CD4-positive, alpha-beta T cell treated with Interleukin-17A for 4 hours (primary cell): ENCODE data around the gene TLDC2.
"Not testable (repeated sequence)": the region's sequence is repeated elsewhere in the genome, so short reads cannot be mapped to it uniquely, and the experiment has no call there.

ENCODE experiments used
- DNase-seq: peaks from one replicate; pipeline ENCODE4 v3.0.0-alpha.2; 2020; ENCODE audit warnings: mixed read lengths

Gene TLDC2

DNA sequence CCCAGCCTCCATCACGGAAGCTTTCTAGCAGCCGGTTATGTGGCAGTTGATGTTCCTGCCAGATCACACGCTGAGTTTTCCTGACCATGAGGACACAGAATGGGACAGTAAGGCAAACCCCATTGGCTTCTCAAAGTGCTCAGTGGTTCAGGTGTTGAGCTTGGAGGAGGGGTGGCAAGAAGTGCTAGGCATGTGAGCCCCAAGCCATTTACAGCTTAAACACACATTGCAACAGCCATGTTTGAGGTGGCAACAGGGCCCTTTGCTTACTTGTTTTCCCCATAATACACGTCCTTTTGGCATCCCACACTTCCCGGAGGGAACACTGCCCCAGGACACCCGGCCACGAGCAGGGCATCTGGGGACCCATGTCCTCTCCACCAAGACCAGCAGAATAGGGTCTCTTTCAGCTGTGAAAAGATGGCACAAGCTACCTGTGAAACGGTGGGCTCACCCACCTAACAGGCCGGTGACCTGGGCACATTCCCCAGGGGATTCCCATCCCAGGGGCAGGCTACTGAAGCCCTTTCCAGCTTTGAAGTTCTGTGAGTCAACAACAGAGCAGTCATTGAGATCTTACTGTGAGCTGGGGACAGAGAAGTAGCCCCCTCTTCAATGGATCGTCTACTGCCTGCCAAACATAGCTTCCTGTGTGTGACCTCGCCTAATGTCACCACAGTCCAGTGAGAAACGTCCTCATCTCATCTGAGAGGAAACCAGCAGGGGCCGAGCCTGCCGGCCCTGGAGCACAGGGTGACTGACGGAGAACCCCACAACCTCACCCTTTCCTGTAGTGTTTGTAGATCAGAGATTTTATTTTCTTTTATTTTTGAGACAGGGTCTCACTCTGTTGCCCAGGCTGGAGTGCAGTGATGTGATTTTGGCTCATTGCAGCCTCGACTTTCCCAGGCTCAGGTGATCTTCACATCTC lies 4.0 kb upstream of the TLDC2 start:
- DNase-seq: no peak

DNA sequence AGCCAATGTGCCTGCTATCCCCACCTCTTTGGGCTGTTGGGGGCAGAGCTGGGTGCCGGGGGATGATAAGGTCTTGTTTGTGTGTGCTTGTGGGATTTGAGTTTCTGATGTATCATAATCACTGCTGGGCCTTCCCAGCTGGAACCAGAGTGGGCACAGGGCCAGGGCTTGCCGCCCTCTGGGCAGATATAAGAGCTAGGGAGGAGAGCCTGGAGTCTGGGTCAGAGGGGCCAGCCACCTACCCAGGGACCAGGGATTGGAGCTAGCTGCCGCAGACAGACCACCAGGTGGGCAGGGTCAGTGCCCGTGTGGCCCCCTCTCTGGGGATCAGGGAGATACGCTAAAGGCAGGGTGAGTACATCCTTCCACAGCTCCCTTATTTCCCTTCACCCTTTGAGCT lies 3.1 kb upstream of the TLDC2 start:
- DNase-seq: no peak

DNA sequence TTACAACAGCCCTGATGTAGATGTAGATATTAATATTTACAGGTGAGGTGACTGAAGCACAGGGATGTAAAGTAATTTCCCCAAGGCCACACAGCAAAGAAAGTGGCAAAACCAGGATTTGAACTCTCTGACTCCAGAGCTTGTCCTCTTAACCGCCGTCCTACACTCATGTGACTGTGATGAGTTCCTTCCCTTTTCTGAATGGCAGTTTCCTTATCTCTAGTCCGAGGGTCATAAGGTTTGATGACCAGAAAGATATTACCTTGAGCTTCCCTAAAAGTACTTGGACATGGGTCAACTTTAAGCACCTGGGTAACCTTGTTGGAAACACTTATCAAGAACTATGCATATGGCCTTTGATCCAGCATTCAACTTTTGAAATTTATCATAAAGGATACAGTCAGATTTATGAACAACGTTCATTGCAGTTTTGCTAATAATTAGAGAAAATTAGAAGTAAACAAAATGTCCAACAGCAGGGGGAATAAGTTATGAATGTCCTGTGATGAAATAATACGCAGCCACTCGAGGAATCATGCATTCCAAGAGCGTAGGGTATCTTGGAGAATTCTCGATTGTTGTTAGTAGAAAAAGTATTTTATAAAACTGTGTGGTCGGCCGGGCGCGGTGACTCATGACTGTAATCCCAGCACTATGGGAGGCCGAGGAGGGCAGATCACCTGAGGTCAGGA lies 2.3 kb upstream of the TLDC2 start:
- no peak for DNase-seq

DNA sequence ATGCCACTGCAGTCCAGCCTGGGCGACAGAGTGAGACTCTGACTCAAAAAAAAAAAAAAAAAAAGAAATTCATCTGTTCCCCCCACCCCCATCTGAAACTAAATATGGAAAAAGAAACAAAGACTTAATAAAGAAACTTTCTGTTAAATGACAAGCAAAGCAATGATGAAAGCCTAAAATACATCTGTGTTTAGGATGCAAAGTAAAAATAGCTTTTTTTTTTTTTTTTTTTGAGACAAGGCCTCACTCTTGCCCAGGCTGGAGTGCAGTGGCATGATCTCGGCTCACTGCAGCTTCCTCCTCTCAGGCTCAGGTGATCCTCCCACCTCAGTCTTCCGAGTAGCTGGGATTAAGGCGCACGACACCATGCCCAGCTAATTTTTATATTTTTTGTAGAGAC lies 845 bp upstream of the TLDC2 start:
- not testable (repeated sequence) for DNase-seq

DNA sequence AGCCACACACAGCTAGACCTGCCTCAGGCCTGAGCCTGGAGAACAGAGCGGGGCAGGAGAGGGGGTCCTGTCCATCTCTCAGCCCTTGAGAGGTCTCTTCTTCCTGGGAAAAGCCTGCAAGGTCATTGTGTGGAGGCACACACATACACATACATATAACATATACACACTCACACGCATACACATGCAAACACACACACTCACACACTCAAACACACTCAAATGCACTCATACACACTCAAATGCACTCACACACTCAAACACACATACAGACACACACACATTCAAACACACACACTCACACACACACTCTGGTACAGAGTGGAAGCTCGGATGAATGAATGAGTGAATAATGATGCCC lies 515 bp downstream of the TLDC2 start:
- no peak for DNase-seq

DNA sequence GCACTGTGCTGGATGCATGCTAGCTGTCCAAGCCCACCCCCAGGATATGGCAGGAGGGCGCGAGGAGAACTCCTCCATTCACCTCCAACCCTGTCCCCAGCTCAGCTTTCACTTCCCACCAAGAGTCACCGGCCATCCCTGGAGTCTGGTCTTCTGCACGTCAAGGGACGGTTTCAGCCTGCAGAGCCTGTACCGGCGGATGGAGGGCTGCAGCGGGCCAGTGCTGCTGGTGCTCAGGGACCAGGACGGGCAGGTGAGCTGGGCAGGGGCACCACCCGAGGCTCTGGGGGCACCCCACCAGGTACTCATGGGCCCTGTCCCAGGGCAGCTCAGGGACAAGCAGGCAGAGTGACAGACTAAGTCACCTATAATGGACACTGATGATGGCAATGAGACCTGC lies 3.0 kb downstream of the TLDC2 start:
- DNase-seq: no peak

DNA sequence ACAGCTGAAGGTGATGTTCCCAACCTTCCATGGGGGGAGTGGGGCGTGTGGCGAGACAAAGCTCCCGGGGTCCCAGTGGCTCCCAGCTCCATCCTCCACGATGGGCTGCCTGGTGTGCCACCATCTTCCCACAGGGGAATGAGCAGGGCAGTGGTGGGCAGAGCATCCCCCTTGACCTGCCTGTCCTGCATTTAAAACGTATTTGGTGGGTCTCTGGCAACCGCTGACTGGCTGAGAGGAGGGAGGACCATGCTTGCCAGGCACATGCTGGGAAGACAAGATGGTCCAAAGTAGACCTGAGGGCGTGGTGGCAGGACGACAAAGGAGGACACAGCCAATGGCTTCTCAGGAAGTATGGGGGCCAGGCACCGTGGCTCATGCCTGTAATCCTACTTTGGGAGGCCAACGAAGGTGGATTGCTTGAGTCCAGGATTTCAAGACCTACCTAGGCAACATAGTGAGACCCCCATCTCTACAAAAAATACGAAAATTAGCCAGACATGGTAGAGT lies 4.9 kb downstream of the TLDC2 start:
- no peak for DNase-seq

DNA sequence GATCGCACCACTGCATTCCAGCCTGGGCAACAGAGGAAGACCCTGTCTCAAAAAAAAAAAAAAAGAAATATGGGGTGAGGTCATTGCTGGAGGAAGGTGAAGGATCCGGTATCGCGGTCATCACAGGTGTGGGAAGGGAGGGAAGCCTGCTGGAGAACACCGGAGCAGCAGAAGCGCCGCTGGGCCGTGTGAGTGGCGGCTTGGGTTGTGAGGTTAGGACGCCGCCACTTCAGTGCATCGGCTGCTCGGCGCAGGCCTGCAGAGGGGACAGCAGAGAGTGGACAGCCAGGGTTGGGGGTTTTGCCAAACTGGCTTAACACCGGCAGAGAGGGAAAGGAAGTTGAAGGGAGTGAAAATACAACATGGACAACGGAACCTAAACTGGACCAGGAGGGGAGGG lies 5.4 kb downstream of the TLDC2 start:
- no peak for DNase-seq

DNA sequence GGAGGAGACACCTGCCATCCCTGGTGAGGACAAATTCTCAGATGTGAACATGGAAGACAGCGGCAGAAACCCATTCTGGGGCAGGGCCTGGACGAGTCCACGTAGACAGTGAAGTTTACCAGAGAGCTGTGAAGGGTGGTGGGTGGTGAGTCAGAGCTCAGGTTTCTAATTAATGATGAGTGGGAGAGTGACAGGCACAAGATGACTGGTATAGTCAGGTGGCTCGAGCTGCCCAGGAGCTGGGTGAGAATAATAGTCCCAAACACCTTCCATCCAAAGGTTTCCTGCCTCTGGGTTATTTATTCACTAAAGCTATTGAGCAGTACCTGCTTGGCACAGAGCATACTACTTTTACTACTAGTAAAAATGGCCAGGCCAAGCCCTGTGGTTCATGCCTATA lies 6.0 kb downstream of the TLDC2 start:
- no peak for DNase-seq

DNA sequence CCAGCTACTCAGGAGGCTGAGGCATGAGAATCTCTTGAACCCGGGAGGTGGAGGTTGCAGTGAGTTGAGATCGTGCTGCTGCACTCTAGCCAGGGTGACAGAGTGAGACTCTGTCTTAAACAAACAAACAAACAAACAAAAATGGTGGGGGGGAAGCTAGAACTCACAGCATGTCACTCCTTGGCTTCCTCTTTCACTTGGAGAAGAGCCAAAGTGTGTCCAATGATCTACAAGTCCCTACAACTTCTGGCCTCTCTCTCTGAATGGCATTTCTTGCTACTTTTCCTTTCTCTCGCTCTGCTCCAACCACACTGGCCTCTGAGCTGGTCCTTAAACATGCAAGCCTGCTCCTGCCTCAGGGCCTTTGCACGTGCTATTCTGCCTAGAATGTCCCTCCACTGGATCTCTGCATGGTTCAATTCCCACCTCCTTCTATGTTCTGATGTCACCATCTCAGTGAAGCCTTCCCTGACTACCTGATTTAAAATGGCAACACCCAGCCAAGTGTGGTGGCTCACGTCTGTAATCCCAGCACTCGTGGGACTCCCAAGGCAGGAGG lies 8.1 kb downstream of the TLDC2 start:
- DNase-seq: no peak

DNA sequence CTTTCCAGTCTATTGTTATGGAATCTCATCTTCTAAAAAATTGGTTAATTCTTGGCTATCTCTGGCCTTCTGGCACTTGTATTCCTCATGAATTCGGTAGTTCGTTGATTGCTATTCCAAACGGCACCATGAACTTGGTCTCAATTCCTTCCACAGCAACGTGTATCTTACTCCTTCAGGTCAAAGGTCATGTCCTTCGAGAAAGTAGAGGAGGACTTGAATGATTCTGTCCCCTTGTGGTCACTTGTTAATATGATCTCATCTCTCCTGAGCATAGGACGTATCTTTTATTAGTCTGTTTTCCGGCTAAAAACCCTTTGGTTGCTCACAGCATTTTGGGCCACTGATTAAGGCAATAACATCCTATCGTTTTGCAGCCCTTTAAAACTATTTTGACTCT lies 9.4 kb downstream of the TLDC2 start:
- DNase-seq: no peak

DNA sequence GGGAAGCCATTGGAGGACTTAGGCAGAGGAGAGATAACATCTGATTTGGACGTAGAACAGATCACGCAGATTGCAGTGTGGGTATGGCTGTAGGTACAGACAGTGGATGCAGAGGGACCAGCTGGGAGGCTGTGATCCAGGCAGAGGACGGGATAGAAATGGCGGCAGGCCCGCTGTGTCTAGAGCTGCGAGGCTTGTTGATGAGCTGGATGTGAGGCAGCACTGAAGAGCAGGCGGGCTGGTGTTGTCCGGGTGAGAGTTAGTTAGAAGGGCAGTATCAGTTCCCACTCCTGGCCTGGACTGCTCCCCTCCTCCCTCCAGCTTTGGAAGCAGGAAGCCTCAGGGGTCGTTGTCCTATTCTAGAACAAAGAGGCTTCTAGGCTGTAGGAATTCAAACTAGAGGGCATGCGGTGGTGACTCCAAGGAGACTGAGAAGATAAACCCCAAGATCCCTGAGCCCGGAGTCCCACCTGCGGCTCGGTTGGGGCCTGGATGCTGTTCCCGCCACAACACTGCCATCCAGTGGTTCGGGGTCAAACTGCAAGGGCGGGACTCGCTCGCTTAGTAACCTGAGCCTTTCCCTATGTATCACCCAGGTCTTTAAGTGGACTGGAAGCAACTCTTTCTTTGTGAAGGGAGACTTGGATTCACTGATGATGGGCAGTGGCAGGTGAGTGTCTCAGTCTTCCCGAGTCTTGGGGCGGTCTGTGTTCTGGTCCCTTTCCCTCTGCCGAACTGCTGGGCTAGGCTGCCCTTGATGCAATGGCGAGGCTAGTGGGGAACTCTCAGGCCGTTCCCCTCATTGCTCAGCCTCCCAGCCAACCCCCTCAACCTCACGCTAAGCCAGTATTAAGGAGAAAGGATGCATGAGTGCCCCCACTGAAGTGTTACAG lies 11.2 kb downstream of the TLDC2 start:
- peak; percentile 85 for DNase-seq

DNA sequence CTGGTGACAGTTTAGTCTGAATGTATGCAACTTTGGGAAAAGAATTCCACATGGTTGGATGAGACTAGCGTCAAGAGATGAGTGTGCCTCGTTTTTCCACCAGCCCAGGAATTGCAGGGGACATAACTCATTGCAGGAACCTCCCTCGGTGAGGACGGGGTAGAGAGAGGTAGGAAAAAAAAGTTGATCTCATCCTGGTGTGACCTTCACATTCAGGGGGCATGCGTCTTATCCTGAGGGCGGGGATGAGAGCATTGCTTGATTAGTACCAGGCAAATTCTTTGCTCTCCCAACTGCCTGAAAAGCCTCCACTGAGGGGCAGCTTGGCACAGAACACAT lies 11.8 kb downstream of the TLDC2 start:
- DNase-seq: no peak

DNA sequence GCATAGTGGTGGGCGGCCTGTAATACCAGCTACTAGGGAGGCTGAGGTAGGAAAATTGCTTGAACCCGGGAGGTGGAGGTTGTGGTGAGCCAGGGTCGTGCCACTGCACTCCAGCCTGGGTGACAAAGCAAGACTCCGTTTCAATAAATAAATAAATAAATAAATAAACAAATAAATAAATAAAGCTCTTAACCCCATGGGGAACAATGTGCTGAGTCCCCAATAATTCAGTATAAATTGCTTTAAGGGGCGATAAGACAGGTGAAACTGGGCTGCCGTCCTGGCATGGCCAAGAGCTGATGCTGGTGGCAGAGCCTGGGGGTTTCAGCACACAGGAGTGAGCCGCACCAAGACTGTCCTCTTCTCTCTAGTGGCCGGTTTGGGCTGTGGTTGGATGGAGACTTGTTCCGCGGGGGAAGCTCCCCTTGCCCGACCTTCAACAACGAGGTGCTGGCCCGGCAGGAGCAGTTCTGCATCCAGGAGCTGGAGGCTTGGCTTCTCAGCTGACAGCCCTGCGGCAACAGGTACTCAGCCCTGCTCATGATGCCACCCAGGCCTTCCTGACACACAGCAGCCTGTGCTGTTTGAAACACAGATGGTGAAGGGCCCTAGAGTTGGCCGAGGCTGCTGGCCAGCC lies 13.1 kb downstream of the TLDC2 start:
- DNase-seq: no peak

DNA sequence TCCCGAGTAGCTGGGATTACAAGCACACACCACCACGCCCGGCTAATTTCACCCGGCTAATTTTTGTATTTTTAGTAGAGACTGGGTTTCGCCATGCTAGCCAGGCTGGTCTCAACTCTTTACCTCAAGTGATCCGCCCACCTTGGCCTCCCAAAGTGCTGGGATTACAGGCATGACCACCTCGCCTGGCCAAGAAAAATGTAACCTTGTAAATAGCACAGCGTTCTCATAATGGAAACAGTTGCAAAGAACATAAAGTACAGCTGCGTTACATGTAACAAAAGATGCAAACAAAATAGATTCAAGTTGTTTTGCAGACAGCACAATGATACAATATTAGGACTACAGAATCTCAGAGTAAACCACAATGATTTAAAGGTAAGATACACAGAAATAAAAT lies 14.6 kb downstream of the TLDC2 start:
- DNase-seq: no peak

DNA sequence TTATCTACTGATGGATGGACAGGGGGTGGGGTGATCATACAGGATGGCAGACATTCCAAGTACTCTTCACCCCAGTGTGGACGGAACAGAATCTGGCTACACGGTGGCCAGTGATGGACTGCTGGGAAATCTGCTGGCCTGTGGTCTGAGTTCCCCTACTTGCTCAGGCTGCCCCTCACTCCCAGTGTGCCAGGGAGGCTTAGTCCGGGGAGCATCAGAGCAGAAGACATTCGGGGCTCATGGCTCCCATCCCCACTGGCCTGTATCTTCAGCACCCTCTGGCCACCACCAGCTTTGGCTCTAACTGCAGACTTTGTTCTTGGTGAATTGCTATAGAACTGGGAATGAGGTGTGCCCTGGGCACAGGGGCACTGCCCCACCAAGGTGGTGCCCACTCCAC lies 15.3 kb downstream of the TLDC2 start:
- DNase-seq: no peak

DNA sequence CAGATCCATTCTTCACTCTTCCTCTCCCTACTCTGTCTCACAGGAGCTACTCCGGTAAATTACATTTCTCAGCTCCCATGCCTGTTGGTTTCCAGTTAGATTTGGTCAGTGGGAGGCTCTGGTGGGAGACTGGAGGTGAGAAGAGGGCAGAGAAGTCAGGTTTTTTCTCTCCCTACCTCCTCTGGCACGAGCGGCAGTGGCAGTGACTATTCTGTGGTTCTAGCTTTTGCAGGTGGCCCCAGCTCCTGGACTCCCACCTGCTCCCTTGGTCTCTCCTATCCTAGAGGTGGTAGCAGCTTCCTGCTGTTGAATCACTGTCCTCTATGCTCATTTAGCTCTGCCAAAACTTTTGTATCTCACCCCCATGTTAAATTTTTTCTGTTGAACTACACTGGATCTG lies 17.9 kb downstream of the TLDC2 start:
- no peak for DNase-seq

DNA sequence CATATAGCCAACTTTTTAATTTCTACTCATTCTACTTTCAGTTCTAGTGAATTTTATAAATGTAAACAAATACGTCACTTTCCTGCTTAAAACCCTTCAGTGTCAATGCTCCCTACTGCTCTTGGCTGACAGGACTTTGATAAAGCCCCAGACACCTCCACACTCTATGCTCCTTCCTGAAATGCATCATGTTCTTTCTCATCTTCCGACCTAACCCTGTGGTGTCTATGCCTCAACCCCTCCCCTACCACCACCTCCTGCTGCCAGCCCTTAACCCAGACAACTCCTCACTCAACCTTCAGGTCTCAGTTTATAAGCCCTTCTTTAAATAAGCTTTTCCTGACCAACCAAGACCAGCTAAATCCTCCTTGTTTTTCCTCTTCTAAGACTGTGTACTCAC lies 19.1 kb downstream of the TLDC2 start:
- DNase-seq: no peak

DNA sequence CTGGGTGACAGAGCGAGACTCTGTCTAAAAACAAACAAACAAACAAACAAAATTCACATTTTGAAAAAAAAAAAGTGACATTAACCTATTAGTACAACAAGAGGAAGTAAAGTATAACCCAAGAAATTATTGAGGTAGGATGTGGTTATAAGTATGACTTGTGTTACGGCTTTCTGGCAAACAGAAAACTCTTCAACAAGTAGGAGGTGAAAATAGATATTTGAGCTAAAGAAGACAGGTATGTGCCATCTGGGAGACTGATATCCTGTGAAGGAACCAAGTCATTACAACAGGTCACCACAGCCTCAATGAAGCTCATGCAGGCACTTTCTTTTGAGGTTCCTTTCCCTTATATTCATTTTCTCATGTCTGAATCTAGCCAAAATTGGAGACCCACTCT lies 28.8 kb downstream of the TLDC2 start:
- DNase-seq: no peak

DNA sequence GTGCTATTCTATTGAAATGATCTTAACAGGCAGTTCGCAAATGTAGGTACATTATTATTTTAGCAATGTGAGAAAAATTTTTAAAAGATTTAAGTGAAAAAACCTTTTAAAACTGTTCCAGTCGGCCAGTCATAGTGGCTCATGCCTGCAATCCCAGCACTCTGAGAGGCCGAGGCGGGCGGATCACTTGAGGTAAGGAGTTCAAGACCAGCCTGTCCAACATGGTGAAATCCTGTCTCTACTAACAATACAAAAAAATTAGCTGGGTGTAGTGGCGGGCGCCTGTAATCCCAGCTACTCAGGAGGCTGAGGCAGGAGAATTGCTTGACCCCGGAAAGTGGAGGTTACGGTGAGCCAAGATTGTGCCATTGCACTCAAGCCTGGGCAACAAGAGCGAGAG lies 29.6 kb downstream of the TLDC2 start:
- DNase-seq: not testable (repeated sequence)

DNA sequence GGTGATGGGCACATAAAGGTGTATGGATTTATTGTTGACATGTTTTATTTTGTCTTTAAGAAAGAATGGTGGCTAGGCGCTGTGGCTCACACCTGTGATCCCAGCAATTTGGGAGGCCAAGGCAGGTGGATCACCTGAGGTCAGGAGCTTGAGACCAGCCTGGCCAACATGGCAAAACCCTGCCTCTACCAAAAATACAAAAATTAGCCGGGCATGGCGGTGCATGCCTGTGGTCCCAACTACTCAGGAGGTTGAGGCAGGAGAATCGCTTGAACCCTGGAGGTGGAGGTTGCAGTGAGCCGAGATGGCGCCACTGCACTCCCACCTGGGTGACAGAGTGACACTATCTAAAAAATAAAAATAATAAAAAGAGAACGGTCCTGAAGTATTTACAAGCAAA lies 30.1 kb downstream of the TLDC2 start:
- not testable (repeated sequence) for DNase-seq

DNA sequence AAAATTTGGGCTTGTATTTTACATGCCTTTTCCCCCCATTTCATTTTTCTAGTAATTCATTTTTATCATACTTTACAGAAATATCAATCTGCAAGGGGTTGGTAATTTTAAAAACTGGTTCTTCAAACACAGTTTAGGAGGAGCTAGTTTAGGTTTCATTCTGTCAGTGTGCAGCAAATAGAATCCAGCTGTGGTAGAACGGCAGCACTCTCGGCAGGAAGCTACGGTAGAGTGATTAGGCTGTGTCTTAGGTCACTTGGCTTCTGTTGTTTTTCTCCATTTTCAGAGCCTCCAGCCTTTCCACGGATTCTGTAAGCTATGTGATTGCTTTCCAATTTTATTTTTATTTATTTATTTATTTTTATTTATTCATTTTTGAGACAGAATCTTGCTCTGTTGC lies 32.7 kb downstream of the TLDC2 start:
- no peak for DNase-seq

DNA sequence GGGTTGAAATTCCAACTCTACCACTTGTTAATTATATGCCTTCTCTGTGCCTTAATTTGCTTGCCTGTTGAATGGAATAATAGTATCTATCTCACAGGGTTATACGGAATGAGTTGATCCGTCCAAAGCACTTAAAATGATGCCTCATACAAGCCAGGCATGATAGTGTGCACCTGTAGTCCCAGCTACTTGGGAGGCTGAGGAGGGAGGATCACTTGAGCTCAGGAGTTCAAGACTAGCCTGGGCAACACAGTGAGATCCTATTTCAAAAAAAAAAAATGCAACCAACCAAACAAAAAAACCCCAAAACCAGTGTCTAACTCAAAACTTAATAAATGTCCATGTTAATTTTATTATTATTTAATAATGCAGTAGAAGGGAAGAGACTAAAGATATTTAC lies 40.3 kb downstream of the TLDC2 start:
- DNase-seq: no peak
